Keratinocyte (primary cell): ENCODE results near the gene HMGB2. TPM values are rescaled to one million over a fixed set of nuclear protein-coding genes. Genes with fewer than 3 reads are reported as not detected.

Source experiments
- DNase-seq: peaks from one replicate; pipeline ENCODE4 v3.0.0-alpha.2; 2011; ENCODE audit warnings: low read depth, missing footprints, low spot score
- FAIRE-seq: peaks from 2 replicates; lab custom pipeline; 2011; peaks lifted over from hg19 to GRCh38; lab: Jason Lieb, UNC
- H2AFZ ChIP-seq: 2 replicates; pipeline ENCODE4 v1.6.0; 2012; ENCODE audit warnings: low read length, control low read depth, inconsistent platforms; ENCODE audit not compliant: control insufficient read depth
- H3K27ac ChIP-seq: 2 replicates; pipeline ENCODE4 v1.5.1; 2011; ENCODE audit warnings: low read length; ENCODE audit not compliant: control insufficient read depth, insufficient read depth
- H3K27me3 ChIP-seq: 3 replicates; pipeline ENCODE4 v1.6.0; 2011; ENCODE audit warnings: low read length; ENCODE audit not compliant: control insufficient read depth, insufficient read depth; ENCODE audit errors: extremely low read depth
- H3K36me3 ChIP-seq, 2 experiments: 2 replicates in 1 of 2; 3 replicates in 1 of 2; pipeline ENCODE4 v1.5.1; 2011; ENCODE audit warnings: low read length in 2 of 2, mild to moderate bottlenecking in 1 of 2; ENCODE audit not compliant: control insufficient read depth in 2 of 2, insufficient read depth in 2 of 2; ENCODE audit errors: extremely low read depth in 1 of 2
- H3K4me1 ChIP-seq: 3 replicates; pipeline ENCODE4 v1.5.1; 2011; ENCODE audit warnings: low read length; ENCODE audit not compliant: control insufficient read depth, insufficient read depth; ENCODE audit errors: extremely low read depth
- H3K4me2 ChIP-seq: 3 replicates; pipeline ENCODE4 v1.6.0; 2011; ENCODE audit warnings: low read depth, low read length; ENCODE audit not compliant: control insufficient read depth, insufficient read depth; ENCODE audit errors: extremely low read depth
- H3K4me3 ChIP-seq, 3 experiments: fragments of 200-600 bp in 1 of 3; sonication (generic) in 1 of 3; 2 replicates in 2 of 3; 3 replicates in 1 of 3; pipeline ENCODE4 v1.5.1; 2011 to 2016; ENCODE audit warnings: low read length in 3 of 3, mild to moderate bottlenecking in 3 of 3, control low read depth in 2 of 3, inconsistent platforms in 1 of 3, low read depth in 1 of 3, mixed read lengths in 1 of 3, mixed run types in 1 of 3, moderate library complexity in 1 of 3; ENCODE audit not compliant: control insufficient read depth in 2 of 3, insufficient read depth in 2 of 3; ENCODE audit errors: extremely low read depth in 1 of 3
- H3K79me2 ChIP-seq: 2 replicates; pipeline ENCODE4 v1.6.0; 2012; ENCODE audit warnings: low read length; ENCODE audit not compliant: control insufficient read depth, insufficient read depth
- H3K9ac ChIP-seq: 3 replicates; pipeline ENCODE4 v1.6.0; 2011; ENCODE audit warnings: low read length; ENCODE audit not compliant: control insufficient read depth, insufficient read depth; ENCODE audit errors: extremely low read depth
- H3K9me1 ChIP-seq: 3 replicates; pipeline ENCODE4 v1.6.0; 2011; ENCODE audit warnings: low read length; ENCODE audit not compliant: control insufficient read depth, insufficient read depth; ENCODE audit errors: extremely low read depth
- H3K9me3 ChIP-seq: 2 replicates; pipeline ENCODE4 v1.5.1; 2012; ENCODE audit warnings: low read depth, low read length; ENCODE audit not compliant: control insufficient read depth
- H4K20me1 ChIP-seq: 3 replicates; pipeline ENCODE4 v1.6.0; 2011; ENCODE audit warnings: low read length; ENCODE audit not compliant: control insufficient read depth, insufficient read depth; ENCODE audit errors: extremely low read depth
- EZH2 ChIP-seq: IDR thresholded peaks from one replicate; pipeline ENCODE4 v1.6.1; 2012; ENCODE audit warnings: inconsistent platforms, mild to moderate bottlenecking, low read length, moderate library complexity
- dilution Hi-C: fragments of 300-500 bp; cut with MboI; formaldehyde crosslinking; loops from one replicate; pipeline ENCODE4 v1.7.0; 2020; ENCODE audit warnings: low sequenced_read_pairs; ENCODE audit not compliant: extremely low pct_ligation_motif_present
- polyA plus RNA-seq, 5 experiments: library from polyadenylated mRNA; depleted of rRNA in 3 of 5; stranded (reverse) in 3 of 5; stranded (forward) in 1 of 5; unstranded in 1 of 5; fragments of >200 nt; gene quantifications; 1 replicate in 1 of 5; 2 replicates in 3 of 5; 3 replicates in 1 of 5; pipeline versions ENCODE4 v1.2.1 to v1.2.3, GENCODE V29; 2011 to 2012; ENCODE audit warnings: missing spikeins in 2 of 5, low read depth in 1 of 5, low replicate concordance in 1 of 5
- TF ChIP-seq, protein P1 (sequence below), 3 experiments: IDR thresholded peaks in 1 of 3; conservative IDR thresholded peaks in 1 of 3; optimal IDR thresholded peaks in 1 of 3; 2 replicates in 2 of 3; 3 replicates in 1 of 3; pipeline versions ENCODE3 to v1.5.1; 2011; ENCODE audit warnings: low read length in 3 of 3, mild to moderate bottlenecking in 3 of 3, moderate library complexity in 2 of 3, control low read depth in 1 of 3, inconsistent platforms in 1 of 3; ENCODE audit not compliant: insufficient read depth in 2 of 3; ENCODE audit errors: extremely low read depth in 1 of 3

Gene HMGB2
- polyA plus RNA-seq, 1 donor (not counting 4 experiments of a cell fraction or from before 2014, with no cell fraction given): 55.9 TPM

DNA sequence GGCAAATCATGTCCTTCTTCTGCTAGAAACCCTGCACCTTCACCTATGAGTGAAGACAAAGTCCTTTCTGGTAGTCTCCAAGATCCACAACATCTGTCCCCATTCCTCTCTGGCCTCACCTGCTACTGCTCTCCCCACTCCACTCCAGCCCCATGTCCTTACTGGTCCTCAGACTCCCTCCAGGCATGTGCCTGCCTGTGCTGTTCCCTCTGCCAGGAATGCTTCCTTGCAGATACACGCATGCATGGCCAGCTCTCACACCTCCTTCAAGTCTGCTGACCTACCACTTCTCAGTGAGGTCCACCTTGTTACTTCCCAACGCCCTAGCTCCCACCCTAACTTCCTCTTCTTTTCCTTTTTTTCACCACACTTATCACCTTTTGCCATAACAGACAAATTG is 18.1 kb downstream of the HMGB2 start:
- Histone ChIP-seq H3K27me3 (no peaks in the 10 kb centered on the region), H3K9me3 (no peaks in the 10 kb centered on the region), H3K27ac (no peak overlapping the region), H4K20me1 (no peaks in the 10 kb centered on the region), H3K4me2 (no peak overlapping the region), H3K4me3 (no peak overlapping the region), H3K9ac (no peak overlapping the region), H3K36me3 (peaks cover 3 to 4% of the 10 kb centered on the region in 2 experiments), H3K9me1 (no peaks in the 10 kb centered on the region), H2AFZ (no peak overlapping the region), H3K4me1 (peaks cover 14% of the 10 kb centered on the region), H3K79me2 (no peaks in the 10 kb centered on the region)
- TF ChIP-seq, protein P1, sequence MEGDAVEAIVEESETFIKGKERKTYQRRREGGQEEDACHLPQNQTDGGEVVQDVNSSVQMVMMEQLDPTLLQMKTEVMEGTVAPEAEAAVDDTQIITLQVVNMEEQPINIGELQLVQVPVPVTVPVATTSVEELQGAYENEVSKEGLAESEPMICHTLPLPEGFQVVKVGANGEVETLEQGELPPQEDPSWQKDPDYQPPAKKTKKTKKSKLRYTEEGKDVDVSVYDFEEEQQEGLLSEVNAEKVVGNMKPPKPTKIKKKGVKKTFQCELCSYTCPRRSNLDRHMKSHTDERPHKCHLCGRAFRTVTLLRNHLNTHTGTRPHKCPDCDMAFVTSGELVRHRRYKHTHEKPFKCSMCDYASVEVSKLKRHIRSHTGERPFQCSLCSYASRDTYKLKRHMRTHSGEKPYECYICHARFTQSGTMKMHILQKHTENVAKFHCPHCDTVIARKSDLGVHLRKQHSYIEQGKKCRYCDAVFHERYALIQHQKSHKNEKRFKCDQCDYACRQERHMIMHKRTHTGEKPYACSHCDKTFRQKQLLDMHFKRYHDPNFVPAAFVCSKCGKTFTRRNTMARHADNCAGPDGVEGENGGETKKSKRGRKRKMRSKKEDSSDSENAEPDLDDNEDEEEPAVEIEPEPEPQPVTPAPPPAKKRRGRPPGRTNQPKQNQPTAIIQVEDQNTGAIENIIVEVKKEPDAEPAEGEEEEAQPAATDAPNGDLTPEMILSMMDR (optimal IDR thresholded peaks at IDR 0.05 in 1 of 3, IDR thresholded peaks at IDR 0.05 in 1 of 3, conservative IDR thresholded peaks at IDR 0.05 in 1 of 3; ENCODE audit: extremely low read depth in 1 of 3, insufficient read depth in 2 of 3, low read length in 3 of 3): no peak
- no peak for TF ChIP-seq EZH2
- FAIRE-seq (no peak), DNase-seq (no peak)
- dilution Hi-C loops: no loop called here

DNA sequence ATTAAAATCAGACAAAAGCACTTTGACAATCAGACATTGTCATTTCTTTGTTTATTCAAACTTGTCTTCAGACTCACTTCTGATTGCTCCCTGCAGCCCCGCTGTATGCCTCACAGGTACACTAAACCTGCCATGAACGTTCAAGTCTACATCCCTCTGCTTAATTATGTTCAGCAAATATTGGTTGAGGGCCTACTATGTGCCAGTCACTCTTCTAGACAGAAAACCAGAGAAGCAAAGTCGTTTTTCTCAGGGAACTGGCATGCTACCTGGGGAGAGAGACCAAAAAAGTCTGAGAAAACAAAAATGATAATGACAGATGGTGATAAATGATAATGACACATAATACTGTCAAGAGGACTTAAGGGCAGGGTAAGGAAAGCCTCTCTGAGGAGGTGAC is 19.4 kb downstream of the HMGB2 start:
- peaks cover 14% of the 10 kb centered on the region for H3K4me1 ChIP-seq

More for the DNA sequence above, 19.4 kb downstream of the HMGB2 start:
- Histone ChIP-seq H2AFZ (no peak overlapping the region), H3K9ac (no peak overlapping the region), H3K79me2 (no peaks in the 10 kb centered on the region), H3K27ac (no peak overlapping the region), H3K4me3 (no peak overlapping the region), H4K20me1 (no peaks in the 10 kb centered on the region), H3K9me1 (no peaks in the 10 kb centered on the region), H3K9me3 (no peaks in the 10 kb centered on the region), H3K4me2 (no peak overlapping the region), H3K27me3 (no peaks in the 10 kb centered on the region), H3K36me3 (peaks cover 3 to 4% of the 10 kb centered on the region in 2 experiments)
- TF ChIP-seq, protein P1 (optimal IDR thresholded peaks at IDR 0.05 in 1 of 3, IDR thresholded peaks at IDR 0.05 in 1 of 3, conservative IDR thresholded peaks at IDR 0.05 in 1 of 3; ENCODE audit: extremely low read depth in 1 of 3, insufficient read depth in 2 of 3, low read length in 3 of 3): no peak
- TF ChIP-seq EZH2: no peak
- dilution Hi-C loops: no loop called here
- DNase-seq (no peak), FAIRE-seq (no peak)
